NCI-H146 treated with DMSO at 0.1 percent for 48 hours (cell line): Measurements from ENCODE around the gene DENND10.

Experiments used
- DNase-seq: peaks from one replicate; lab custom pipeline; 2025; ENCODE audit not compliant: unreplicated experiment; lab: John Stamatoyannopoulos, UW

The DENND10 gene, protein sequence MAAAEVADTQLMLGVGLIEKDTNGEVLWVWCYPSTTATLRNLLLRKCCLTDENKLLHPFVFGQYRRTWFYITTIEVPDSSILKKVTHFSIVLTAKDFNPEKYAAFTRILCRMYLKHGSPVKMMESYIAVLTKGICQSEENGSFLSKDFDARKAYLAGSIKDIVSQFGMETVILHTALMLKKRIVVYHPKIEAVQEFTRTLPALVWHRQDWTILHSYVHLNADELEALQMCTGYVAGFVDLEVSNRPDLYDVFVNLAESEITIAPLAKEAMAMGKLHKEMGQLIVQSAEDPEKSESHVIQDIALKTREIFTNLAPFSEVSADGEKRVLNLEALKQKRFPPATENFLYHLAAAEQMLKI

DNA sequence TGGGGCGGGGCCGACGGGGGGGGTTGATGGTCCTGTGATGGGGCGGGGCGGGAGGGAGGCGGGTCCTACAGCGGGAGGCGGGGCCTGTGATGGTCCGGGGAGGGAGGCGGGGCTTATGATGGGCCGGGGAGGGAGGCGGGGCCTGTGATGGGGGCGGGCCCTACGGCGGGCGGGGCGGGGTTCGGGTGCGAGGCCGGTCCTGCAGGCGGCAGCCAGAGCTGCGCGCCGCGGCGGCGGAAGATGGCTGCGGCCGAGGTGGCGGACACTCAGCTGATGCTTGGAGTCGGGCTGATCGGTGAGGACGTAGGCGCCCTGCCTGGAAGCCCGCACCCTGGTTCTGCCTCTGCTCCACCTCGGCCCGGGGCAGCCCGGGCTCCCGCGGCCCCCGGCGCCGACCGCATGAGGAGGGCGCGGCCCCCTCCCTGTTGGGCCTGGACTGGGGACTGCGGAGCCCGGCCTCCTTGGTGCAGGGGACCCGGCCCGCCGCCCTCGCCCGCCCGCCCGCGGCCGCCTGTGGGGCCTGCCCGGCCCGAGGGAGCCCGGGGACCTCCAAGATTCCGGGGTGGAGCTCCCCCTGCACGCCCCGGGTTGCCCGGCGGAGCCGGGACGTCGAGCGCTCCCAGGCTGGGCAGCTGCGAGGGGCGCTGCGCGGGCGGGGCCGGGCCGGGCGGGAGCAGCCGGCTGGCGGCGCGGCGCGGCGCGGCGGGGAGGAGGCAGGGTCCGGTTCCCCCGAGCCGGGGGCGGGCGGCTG, at the start of gene DENND10:
Gene DENND10 (plus strand): TSS at position 211 of the 751 bp plus-strand sequence. CDS start 30 bp downstream, at position 241.
- DNase-seq: peak; percentile 24

DNA sequence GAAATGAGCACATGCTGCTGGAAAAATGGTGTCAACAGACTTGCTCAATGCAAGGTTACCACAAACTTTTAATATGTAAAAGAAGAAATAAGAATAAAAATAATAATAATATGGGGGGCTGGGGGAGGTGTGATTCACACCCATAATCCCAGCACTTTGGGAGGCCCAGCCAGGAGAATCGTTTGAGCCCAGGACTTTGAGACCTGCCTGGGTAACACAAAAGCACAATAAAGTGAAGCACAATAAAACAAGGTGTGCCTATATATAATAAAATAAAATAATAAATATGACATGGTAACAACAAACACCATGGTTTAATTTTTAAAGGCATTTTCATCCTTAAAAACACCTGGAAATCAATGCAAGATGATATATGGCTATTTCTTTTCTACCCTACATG, 48.4 kb upstream of the DENND10 start:
- no peak for DNase-seq

DNA sequence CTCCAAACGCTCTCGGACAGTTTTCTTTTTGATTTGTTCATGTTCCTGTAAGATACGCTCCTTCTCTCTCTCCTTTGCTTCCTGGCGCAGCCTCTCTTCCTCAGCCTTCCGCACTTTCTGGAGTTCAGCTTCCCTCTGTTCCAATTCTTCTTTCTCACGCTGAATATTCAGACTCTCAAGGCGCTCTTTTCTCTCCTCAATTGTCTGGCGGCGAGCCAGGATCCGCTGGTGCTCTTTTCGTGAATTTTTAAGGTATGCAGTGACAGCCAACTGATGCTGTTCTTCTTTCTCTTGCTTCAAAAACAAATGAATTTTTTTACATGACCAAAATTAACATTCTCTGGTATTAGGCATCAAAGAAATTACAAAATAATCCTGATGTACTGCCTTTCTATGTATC, 45.9 kb upstream of the DENND10 start:
- DNase-seq: no peak

DNA sequence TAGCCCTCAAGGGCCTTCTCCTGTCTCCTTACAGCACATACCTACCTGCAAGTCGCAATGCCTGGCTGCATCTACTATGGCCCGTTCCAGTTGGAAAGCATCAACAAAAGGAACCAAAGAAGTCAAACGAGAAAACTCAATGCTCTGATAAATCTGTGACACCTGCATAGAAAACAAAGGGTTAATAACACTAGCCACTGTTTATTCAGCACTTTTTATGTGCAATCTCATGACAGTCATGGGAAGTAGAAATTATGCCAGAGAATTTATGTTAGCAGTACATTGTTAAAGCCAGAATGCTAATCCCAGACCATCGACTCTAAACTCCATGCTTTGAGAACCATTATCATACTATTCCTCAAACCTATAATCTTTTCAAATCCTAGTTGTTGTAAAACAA, 44.4 kb upstream of the DENND10 start:
- no peak for DNase-seq

DNA sequence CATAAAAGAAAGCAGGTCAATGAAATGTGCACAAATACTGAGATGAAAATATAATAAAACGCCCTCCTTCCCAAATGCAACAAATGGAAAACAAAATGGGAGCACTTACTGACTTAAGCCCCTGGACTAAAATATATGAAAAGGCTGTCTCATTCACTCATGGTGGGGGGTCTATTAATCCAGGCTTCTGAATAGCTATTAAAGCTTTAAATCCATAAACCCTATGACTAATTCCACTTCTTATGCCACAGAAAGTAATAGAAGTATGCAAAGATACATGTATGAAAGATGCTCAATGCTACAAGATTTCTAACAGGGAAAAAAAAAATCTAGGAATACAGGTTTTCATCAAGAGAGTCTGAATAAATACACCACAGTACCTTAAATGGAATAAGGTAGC, 43.8 kb upstream of the DENND10 start:
- no peak for DNase-seq

DNA sequence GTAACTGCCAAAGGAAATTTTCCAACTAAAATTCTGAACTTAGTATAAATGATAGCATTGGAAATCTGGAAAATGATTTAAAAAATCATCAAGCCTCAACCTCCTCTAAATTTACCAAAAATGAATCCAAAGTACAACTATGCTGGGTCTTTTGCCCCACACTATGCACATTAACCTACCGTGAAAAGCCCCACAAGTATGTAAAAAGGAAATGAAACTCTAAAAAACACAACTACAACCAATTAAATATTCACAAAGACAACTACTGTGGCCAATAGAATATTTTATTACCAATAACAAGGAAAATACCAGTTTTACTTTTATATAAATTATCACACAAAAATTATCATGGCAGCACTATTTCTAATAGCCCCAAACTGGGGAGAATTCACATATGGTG, 42.6 kb upstream of the DENND10 start:
- DNase-seq: no peak

DNA sequence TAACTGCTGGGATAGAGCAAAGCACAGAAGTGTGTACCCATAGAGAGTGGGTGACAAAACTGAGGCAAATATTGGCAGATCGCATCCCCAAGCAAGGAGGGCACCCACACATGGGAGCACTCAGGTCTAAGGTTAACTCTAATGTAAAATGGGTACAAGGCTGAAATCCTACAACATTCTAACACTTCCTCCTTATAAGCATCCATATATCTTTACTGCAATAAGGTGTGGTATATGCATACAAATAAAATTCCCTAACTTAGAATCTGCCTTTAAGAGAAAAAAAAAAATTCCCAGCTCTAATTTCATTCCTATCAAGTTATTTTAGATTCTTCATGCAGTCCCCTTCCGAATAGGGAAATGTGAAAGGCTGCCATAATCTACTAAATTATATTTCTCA, 42.0 kb upstream of the DENND10 start:
- DNase-seq: no peak

DNA sequence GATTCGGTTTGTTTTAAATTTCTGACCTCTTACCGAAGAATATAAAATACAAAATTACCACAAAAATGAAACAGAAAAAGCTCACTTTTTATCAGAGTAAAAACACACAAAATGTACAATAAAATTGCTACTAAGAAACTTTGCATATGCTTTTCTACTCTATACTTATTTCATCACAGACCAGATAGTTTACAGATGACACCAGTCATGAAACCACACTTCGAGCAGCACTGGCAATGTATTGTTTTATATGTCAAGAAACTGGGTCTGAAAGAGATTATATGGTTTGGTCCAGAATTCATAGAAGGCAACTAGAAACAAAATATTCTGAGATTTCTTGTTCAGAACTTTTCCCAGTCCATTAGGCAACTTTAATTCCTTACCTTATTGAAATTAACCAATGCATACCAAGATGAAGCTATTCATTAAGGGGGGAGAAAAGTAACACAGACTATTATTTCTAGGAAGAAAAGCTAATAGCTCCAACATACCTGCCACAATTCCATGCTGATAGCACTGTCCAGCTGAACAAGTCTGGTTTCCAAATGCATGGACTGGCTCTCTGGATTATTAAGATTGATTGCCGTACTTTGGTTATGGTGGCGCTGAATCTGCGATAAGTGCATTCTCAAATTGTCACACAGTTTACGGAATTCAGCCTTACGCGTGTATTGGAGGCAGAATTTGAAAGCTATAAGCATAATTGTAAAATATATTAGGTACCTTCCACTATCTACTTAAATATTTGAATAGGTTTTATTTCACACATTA, 33.3 kb upstream of the DENND10 start:
- no peak for DNase-seq

DNA sequence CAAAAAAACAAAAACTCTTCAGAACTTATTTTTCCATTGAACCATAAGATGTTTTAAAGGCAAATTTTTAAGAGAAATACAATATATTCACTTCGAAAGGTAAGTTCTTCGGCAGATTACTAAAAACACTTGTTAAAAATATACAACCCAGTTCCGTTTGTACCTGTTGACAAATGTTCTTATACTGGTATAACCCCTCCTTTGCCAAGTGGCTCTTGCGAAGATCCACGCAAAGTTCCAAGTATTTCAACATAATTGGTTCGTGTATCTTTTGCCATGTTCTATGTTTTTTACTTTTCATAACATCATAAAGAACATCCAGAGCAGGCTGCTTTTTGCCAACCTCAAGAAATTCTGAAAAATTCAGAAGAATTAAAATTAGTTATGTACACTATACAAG, 30.3 kb upstream of the DENND10 start:
- no peak for DNase-seq

DNA sequence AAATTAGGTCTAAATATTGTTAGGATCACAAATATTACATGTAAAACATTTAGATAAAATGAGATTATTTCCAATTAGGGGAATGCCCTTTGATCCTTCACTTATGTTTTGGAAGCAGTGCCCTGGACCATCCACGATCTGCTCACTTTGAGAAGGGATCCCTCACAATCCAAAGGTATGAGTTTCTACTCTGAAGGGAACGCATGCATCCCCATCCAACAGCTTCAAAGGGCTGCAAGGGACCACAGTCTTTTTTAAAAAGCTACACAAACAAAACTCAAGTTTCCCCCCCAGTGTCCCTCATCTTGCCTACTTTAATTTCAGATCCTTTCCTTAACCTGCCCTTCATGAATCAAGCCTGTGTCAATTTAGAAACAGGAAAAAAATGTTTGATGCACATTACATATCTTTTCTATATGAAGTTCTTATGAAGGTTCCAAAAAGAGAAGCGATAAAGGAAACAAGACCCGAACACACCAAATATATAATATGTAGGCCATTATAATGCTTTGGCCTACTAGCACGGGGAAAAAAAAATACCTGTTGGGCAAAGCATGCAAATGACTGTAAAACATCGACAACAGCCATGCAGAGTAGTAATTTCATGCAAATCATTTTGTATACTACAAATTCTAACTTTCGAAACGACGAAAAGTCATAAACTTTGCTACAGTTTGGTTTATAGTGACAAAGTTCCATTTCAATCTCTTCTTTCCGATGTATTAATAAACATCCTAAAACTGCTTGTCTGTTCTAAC, 25.3 kb upstream of the DENND10 start:
- no peak for DNase-seq

DNA sequence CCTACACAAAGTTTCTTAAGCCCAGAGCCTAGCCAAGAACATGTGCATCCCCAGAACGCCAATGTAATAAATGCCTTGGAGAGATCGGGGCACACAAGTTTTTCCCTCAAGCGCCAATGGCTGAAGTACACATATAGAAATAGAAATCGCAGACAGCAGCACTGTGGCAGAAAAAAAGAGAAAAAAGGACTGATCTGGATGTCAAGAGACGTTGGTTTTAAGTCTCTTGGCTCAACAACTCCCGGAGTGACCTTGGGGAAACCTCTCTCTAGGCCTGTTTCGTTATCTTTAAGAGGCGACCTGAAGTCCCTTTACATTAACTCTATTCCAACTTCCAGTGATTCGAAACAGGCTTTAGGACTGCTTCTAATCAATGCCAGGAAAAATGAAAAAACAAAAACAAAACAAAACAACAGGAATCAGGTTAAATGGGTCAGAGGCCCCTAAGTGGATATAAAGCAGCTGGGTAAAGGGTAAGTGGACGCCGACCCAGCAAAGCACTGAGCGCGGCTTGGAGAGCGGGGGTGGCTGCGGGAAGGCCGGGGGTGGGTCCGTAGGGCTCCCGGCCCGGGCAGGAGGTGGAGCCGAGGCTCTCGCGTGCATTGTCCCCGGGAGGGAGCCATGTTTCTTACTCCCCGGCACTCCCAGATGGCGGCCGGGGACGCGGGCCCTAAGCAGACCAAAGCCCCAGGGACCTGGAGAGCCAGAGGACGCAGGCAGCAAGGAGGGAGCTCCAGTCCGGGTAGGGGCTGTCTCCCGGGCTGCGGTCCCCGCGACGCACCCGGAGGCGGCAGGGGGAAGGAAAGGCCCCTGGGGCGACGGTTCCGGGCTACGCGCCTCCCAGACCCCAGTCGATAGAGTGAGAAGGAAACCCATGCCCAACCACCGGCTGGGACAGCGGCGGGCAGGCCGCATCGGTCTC, 24.1 kb upstream of the DENND10 start:
- DNase-seq: no peak

DNA sequence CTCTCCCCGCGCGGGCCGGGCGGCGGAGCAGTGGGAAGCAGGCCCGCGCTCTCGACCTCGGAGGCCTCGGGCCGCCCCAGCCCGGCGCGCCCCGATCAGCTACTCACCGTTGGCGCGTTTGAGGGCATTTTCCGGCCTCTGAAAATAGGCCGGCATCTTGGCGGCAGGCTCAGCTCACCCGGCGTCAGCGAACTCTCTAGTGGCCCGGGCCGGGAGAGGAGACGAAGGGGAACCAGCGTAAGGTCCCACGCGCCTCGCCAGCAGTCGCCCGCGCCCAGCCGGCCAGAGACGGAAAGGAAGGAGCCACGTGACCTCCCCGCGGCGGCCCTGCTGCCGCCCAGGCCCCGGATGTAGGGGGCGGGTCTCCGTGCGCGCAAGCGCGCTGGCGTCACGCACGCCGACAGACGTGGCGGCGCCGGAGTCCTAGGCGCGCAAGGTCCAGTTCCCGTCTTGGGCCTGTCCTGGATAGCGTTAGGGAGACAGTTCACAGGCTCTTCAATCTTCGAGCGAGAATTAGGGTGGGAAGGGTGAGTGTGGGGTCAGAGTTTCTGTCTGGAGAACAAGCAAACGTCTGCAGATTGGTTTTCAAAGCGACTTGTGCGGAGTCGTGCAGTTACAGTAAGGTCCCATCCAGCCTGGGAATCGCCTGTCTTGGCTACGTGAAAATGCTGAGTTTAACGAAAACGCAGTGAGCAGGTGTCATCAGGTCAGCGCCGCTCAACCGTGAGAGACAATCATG, 23.2 kb upstream of the DENND10 start, which contains the start of gene EIF3A:
Gene EIF3A (minus strand): TSS at position 297 of the 739 bp plus-strand sequence. CDS start 141 bp downstream, at position 156.
- peak; percentile 85 for DNase-seq

DNA sequence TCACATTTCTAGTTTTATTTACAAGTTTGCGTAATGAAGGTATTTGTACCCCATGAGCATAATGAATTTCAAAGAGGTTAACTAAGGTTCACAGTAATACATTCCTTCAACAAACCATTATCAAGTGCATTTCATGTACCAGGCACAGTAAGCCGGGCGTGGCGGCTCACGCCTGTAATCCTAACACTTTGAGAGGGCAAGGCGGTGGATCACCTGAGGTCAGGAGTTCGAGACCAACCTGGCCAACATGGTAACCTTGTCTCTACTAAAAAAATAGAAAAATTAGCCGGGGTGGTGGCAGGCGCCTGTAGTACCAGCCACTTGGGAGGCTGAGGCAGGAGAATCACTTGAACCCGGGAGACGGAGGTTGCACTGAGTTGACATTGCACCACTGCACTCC, 19.0 kb upstream of the DENND10 start:
- no peak for DNase-seq

DNA sequence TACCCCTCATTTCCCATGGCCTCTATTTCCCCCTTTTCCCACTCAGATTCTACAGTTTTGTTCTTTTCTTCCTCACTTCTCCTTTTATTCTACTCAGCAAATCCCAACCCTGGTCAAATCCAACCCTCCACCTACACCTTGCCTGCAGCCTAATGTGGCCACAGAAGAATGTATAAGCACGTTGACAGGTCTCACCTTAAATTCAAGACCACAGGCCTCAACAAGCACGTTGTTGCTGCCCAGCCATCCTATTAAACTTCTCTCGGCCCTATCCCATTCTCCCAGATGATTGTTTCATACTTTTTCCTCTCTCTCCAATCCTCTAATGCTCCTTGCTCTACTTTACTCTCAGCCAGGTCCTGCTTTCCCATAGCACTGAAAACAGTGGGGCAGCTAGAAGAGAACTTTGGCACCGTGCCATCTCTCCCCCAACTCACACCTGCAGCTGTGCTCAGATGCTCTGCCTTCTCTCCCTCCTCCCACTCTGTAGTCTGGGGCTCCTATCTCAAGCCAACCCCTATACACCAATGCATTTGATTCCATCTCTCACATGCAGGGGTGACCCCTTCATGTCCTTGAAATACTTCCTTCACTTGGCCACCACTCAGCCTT, 16.5 kb upstream of the DENND10 start:
- DNase-seq: no peak

DNA sequence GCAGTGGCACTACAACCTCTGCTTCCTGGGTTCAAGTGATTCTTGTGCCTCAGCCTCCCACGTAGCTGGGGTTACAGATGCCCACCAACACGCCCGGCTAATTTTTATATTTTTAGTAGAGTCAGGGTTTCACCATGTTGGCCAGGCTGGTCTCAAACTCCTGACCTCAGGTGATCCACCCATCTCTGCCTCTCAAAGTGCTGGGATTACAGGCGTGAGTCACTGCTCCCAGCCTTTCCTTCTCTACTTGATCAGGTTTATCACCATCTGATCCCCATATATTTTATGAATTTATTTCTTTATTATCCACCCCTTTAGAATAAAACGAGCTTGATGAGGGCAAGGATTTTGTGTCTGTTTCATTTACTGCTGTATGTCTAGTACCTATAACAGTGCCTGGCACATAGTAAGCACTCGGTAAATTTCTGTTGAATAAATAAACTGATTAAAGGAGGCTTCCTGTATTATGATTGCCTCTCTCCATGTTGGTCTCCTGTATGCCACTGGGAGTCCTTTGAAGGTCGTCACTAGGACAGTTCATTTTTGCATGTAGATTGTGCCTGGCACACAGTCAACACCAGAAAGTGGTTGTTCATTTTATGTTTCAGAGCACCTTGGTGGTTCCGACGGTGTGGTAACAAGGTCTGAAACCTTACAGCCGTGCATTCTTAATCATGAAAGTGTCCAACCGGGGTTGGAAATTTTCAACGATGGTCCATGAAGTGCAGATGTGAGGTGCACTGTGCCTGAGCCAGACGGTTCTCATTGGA, 13.7 kb upstream of the DENND10 start:
- no peak for DNase-seq

DNA sequence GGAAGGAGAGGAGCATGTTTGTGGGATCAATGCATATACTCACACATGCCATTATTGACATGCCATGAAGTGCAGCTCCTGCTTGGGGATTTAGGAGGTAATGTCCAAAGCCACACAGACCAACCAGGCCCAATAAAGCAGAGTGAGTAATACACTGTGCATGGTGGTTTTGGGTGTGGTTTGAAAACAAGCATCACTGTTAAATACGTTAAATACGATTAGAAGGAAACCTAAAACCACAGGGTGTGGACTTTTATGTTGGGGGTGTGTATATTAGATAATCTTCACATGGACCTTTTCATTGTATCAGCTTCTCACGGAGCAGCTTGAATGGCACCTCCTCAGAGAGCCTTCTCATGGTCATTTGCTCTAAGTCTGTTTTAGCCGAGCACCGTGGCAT, 12.9 kb upstream of the DENND10 start:
- DNase-seq: no peak

DNA sequence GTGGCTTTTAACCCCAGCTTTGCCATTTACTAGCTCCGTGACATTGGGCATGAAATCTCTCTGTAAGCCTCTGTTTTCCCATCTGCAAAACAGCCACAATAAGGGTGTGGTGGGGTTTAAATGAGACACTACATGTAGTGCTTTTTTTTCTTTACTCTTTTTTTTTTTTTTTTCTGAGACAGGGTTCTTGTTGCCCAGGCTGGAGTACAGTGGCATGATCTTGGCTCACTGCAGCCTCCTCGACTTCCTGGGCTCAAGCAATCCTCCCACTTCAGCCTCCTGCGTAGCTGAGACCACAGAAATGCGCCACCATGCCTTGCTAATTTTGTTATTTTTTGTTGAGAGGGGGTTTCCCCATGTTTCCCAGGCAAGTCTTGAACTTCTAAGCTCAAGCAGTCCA, 8.3 kb upstream of the DENND10 start:
- DNase-seq: no peak
